ENCODE data around the gene RBM38. TPM values are rescaled to one million over a fixed set of nuclear protein-coding genes. Genes with fewer than 3 reads are reported as not detected.

The RBM38 gene
- total and polyA plus RNA-seq, 2 of the 4 experiments (the other 2 are of a cell fraction), result 5.2 to 11.9 TPM

GRCh38 chr20:57364451-57364850, 26.7 kb upstream of the RBM38 start:
- Histone ChIP-seq H3K4me2 (ENCODE audit: low read depth, low read length) (no peak overlapping the region), H2BK120ac (ENCODE audit: low read depth, low read length) (no peak overlapping the region), H3K18ac (ENCODE audit: low read depth, low read length) (no peak overlapping the region), H2BK15ac (ENCODE audit: low read depth, low read length) (no peak overlapping the region), H3K4me1 (ENCODE audit: control insufficient read depth, insufficient read depth, low read length) (peaks cover 3% of the 10 kb centered on the region), H3K56ac (ENCODE audit: extremely low read depth, insufficient read depth, low read length) (no peak overlapping the region), H3K14ac (replicated peaks; ENCODE audit: low read depth, low read length) (no peak overlapping the region), H2AK9ac (replicated peaks; ENCODE audit: low read depth, low read length, poor library complexity) (no peak overlapping the region), H3K36me3 (ENCODE audit: control insufficient read depth, insufficient read depth, low read length) (peaks cover 44% of the 10 kb centered on the region), H2AK5ac (ENCODE audit: low read depth, low read length) (no peak overlapping the region), H3K23ac (ENCODE audit: low read depth, low read length) (no peak overlapping the region), H3K27me3 (ENCODE audit: control insufficient read depth, insufficient read depth, low read length) (no peaks in the 10 kb centered on the region), H3K9me1 (ENCODE audit: insufficient read depth, low read length) (peaks cover 5% of the 10 kb centered on the region; the same call in 1 of the 2 replicates), H4K8ac (ENCODE audit: low read depth in 2 of 2, low read length in 2 of 2) (no peak overlapping the region), H4K91ac (ENCODE audit: insufficient read depth, low read depth, low read length) (no peak overlapping the region), H3K4ac (ENCODE audit: low read depth, low read length) (no peak overlapping the region), H3K9me3 (ENCODE audit: control insufficient read depth, insufficient read depth, low read length) (no peaks in the 10 kb centered on the region), H4K5ac (ENCODE audit: low read depth, low read length) (no peak overlapping the region), H3K79me1 (ENCODE audit: low read depth in 1 of 2, low read length in 2 of 2) (peaks cover 26 to 30% of the 10 kb centered on the region in 2 experiments), H3K27ac (ENCODE audit: insufficient read depth, low read length) (no peak overlapping the region), H3K9ac (ENCODE audit: low read depth, low read length) (no peak overlapping the region), H2BK5ac (ENCODE audit: low read depth, low read length, poor library complexity, severe bottlenecking) (no peak overlapping the region), H4K20me1 (ENCODE audit: insufficient read depth, low read length) (peaks cover 3% of the 10 kb centered on the region; the same call in 1 of the 2 replicates), H2AFZ (replicated peaks; ENCODE audit: low read length, poor library complexity) (no peak overlapping the region), H2BK20ac (ENCODE audit: low read depth, low read length) (no peak overlapping the region), H3K4me3 (ENCODE audit: insufficient read depth, low read depth, low read length) (no peak overlapping the region)
- in situ Hi-C loops (cut with MboI; ENCODE audit: low sequenced_read_pairs) (loop anchor here (25.0 kb wide), 1 partner anchor 977 kb away; the partner anchor contains the start of genes AURKA and CSTF1), dilution Hi-C loops (cut with HindIII; ENCODE audit: low sequenced_read_pairs, unreplicated experiment) (no loop called here), intact Hi-C loops (cut with micrococcal nuclease) (no loop called here)
- CTCF ChIA-PET, result interaction anchor here (0.8 kb wide), 1 partner anchor 14 kb away, joined by 3 read pairs; no protein-coding TSS in a partner anchor
- ATAC-seq (ENCODE audit: low read depth), result no peak
- POLR2A ChIA-PET (ENCODE audit: unreplicated experiment), result no interaction called here
- no peak for TF ChIP-seq MAZ (IDR thresholded peaks at IDR 0.05; ENCODE audit: borderline replicate concordance, low read depth, low read length)
- no peak for TF ChIP-seq NFE2L2 (IDR thresholded peaks at IDR 0.05; ENCODE audit: low read depth, low read length)
- TF ChIP-seq RAD21 (IDR thresholded peaks at IDR 0.05; ENCODE audit: low read length), result no peak
- no peak for TF ChIP-seq MXI1 (IDR thresholded peaks at IDR 0.05; ENCODE audit: borderline replicate concordance, low read depth, low read length)
- no peak for DNase-seq
- BruUV-seq (replicated peaks), result no TSS peak

Data from IMR-90 (cell line).